Activated CD4-positive, CD25-positive, alpha-beta regulatory T cell (primary cell): ENCODE results near the gene PRTN3.
"Not testable (repeated sequence)": the region's sequence is repeated elsewhere in the genome, so short reads cannot be mapped to it uniquely, and the experiment has no call there.

Experiments used
- DNase-seq, 4 experiments: peaks; one replicate each; lab custom pipeline; 2025; lab: John Stamatoyannopoulos, UW

PRTN3 gene

GRCh38 chr19:881385-882071 lies 40.7 kb downstream of the PRTN3 start:
- no peak for DNase-seq

GRCh38 chr19:882871-883497 lies 42.2 kb downstream of the PRTN3 start:
- no peak for DNase-seq

GRCh38 chr19:883661-884211 lies 42.9 kb downstream of the PRTN3 start:
- no peak for DNase-seq

DNA sequence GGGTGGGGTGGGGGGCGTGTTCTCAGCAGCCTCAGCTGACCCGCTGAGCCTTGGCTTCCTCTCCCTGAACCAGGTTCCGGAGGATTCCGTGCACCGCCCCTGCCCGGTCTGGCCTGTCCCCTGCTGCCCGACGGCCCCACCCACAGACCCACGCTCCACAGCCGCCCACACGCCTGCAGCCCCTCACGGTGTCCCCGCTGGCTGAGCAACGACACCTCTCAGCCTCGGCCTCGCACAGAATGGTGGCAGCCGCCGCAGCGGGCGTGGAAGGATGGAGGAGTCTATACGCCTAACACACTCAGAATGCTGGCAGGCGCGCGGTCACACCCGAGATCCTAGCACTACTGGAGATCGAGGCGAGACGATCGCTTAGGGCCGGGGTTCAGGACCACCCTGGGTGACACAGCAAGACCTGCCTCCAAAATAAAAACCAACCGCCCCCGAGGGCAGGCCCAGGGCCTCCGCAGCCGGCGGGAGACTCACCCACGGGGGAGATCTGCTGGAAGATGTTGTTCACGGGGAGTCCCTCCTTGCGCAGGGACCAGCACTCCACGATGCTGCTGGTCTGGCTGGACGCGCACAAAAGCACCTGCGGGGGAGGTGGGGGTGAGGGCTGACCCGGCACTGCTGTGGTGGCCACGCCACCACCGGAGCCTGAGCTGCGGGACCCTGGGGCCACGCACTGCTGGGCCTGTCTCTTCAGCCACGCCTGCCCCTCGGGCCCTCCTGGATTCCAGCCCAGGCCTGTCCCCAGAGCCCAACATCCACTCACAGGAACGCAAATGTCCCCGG lies 43.8 kb downstream of the PRTN3 start:
- no peak for DNase-seq

DNA sequence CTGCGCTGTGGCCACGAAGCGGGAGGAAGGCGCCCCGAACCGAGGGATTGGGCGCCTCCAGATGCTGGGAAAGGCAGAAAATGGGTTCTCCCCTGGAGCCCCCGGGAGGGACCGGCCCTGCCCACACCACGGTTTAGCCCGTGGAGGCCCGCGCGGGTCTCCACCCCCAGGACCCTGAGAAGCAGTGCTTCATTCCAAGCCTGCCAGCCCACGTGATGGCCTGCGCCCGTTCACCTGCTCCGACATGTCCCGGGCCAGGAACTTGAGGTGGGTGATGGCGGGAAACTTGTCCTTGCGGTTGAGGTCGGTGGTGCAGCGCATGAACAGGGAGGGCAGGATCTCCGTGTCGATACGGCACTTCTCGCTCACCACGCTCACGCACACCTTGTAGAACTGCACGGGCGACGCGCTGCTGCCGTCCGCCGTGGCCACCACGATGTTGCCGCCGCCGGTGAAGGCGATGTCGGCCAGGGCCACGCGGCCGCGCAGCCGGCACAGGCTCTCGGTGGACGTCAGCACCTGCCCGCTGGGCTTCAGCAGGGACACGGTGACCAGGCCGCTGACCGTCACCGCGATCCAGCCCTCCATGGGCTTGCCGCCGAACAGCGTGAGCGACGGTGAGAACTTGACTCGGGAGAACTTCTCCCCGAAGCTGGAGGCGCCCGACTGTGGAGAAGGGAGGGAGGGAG lies 44.9 kb downstream of the PRTN3 start:
- no peak for DNase-seq

DNA sequence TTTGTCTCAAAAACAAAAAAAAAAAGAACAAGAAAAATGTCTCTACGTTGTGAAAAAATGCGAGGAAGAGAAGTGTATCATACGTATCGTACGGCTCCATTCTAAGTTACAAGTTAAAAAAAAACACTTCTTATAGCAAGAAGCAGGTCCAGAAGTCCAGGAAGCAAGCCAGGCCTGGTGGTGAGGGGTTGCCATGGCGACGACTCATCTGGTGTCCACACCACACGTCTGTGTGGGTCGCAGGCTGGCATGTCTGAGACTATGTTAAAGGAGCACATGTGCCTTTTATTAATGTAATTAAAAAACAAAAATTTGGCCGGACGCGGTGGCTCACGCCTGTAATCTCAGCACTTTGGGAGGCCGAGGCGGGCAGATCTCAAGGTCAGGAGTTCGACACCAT lies 46.3 kb downstream of the PRTN3 start:
- no peak for DNase-seq

DNA sequence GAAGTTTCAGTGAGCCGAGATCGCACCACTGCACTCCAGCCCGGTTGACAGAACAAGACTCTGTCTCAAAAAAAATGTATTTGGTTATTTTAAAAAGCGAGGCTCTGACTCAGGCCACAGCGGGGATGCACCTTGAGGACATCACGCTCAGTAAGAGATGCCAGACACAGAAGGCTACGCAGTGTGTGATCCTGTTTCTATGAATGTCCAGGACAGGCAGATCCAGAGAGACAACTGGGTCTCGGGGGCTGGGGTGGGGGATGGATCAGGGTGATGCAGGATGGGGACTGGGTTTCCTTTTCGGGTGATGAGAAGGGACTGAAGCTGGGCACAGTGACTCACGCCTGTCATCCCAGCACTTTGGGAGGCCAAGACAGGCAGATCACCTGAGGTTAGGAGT lies 46.8 kb downstream of the PRTN3 start:
- DNase-seq = no peak

DNA sequence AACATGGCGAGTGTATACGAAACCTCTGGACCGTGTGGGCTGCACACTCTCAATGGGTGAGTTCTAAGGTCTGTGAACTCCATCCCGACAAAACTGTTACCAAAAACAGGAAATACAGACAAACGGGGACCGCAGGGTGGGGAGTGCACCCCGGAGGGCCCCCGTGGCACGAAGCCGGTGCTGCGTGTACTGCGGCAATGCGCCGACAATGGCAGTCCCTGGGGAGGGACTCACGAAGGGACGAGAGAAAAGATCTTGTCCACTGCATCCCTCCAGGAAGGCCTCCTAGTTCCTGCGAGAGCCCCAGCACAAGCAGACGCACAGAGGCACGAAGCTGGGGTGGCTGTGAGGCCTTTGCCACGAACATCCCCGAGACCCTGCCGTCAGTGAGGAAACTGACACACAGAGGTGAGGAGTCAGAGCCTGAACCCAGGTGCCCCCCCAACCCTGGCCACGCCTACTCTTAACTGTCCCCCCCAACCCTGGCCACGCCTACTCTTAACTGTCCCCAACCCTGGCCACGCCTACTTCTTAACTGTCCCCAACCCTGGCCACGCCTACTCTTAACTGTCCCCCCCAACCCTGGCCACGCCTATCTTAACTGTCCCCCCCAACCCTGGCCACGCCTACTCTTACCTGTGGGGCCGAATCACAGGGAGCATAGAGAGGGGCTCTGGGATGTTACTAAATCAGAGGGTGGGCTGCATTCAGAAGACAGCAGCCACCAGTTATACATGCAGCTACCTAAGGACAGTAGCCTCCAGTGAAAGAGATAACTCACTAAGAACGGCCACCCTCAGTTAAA lies 48.0 kb downstream of the PRTN3 start:
- peak in 3 of 4 experiments; percentile 36 to 54 (median 45) for DNase-seq

- DNase-seq = no peak
Observed at GRCh38 chr19:889662-890295, 49.0 kb downstream of the PRTN3 start.

DNA sequence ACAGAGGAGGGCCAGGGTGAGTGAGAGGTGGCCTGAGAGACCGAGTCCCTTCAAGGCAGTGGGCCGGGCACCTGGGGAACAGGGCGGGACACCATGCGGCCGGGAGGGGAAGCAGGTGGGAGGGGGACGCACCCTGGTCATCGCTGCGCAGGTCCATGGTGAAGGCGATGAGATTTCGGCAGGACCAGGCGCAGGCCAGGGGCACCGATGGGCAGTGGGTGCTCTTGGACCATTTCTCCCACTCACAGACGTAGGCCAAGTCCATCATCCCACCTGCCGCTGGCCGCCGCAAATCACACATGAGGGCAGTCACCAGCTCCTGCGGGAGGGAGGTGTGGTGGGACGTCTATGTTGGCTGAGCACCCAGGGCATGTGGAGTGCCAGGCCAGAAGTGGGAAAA lies 50.0 kb downstream of the PRTN3 start:
- no peak for DNase-seq

DNA sequence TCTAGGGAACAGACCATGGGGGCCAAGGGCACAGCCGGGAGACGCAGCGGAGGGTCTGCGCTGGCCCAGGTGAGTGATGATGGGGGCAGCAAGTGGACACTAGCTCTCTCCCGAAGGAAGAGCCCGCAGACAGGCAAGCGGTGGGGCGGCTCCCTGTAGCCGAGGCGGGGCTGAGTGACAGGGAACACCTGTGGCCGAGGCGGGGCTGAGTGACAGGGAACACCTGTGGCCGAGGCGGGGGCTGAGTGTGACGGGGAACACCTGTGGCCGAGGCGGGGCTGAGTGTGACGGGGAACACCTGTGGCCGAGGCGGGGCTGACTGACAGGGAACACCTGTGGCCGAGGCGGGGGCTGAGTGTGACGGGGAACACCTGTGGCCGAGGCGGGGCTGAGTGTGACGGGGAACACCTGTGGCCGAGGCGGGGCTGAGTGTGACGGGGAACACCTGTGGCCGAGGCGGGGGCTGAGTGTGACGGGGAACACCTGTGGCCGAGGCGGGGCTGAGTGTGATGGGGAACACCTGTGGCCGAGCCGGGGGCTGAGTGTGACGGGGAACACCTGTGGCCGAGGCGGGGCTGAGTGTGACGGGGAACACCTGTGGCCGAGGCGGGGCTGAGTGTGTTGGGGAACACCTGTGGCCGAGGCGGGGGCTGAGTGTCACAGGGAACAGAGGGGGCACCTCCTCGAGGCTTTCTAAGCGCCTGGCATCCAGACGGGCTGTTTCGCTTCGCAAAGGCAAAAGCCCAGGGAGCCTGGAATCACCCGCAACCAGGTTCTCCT lies 50.8 kb downstream of the PRTN3 start:
- DNase-seq = not testable (repeated sequence)

DNA sequence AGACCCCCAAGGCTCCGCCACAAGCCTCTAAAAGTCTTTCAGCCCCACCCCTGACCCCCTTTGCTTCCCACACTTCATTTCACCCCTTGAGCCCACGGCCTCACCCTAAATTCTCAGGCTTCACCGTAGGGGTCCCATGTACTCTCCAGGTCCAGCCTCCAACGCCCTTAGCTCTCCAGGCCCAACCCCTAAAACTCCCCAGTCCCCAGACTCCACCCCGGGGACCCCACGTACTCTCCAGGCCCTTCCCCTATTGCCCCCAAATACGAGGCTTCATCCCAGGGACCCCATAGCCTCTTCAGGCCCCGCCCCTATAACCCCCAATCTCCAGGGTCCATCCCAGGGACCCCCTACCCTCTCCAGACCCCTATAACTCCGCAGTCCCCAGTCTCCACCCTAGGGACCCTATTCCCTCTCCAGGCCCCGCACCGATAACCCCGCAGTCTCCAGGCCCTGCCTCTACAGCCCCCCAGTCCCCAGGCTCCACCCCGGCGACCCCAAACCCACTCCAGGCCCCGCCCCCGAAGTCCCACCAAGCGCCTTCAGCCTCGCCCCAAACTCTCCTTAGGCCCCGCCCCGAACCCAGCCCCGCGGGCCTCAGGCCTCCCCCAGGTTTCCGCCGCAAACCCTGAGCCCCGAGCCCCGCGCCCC lies 51.6 kb downstream of the PRTN3 start:
- DNase-seq = no peak

GRCh38 chr19:892894-893689 lies 52.3 kb downstream of the PRTN3 start, which contains the start of the genes MED16 and RNU6-9:
Gene MED16, minus strand, starts transcription at chr19:893187. Its CDS starts 2,056 bp downstream, at chr19:891131.
Gene RNU6-9, plus strand, starts transcription at chr19:893484.
- peak; percentile 66 to 84 (median 78) for DNase-seq

GRCh38 chr19:896434-896833 lies 55.6 kb downstream of the PRTN3 start:
- no peak for DNase-seq

DNA sequence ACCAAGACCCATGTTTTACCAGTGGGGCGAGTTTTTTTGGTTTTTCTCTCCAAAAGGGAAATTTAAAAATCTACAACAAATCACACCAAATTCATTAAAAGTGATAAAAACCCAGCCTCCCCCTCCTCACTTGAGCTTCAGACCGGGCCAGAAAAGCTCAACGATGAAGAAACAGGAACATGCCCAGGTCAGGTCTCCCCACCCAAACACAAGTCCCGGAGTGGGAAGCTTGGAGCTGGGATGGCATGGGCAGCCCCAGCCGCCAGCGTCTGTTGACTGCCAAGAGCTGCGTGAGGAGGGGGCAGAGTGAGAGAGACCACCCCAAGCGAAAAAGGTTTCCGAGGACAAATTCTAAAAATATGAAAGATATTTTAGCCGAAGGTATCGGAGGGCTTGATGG lies 56.2 kb downstream of the PRTN3 start:
- DNase-seq = no peak

DNA sequence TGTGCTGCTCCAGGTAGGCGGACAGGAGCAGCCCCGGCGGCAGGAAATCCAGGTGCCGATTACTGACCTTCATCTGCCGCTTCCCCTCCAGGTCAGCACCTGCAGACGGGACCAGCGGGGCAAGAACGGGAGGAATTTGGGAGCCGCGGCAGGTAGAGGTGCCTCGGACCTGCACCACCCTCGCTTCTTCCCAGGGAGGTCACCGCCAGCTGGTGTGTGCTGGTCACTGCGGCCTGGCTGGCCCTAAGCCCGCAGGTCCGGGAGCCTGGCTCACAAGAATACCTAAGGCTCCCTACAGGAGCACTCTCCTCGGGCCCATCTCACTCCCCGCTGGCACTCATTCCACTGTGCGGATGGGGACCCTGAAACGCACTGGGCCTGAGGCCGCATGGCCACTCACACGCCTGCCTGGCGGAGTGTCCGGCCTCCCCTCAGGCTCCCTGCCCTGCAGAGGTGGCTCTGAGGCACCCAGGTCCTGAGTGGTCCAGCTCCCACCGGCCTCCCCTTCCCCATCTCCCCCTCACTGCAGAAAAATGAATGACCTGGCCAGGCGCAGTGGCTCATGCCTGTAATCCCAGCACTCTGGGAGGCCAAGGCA lies 56.7 kb downstream of the PRTN3 start:
- DNase-seq = no peak
